Activated CD4-positive, alpha-beta T cell treated with anti-CD3 and anti-CD28 coated beads, Interleukin-2, amount 50 U/mL, for 48 hours (primary cell): ENCODE data around the gene PTH1R.

Experiments used
- DNase-seq, 2 experiments: peaks; one replicate each; pipeline ENCODE4 v3.0.0-alpha.2; 2020

Gene PTH1R

DNA sequence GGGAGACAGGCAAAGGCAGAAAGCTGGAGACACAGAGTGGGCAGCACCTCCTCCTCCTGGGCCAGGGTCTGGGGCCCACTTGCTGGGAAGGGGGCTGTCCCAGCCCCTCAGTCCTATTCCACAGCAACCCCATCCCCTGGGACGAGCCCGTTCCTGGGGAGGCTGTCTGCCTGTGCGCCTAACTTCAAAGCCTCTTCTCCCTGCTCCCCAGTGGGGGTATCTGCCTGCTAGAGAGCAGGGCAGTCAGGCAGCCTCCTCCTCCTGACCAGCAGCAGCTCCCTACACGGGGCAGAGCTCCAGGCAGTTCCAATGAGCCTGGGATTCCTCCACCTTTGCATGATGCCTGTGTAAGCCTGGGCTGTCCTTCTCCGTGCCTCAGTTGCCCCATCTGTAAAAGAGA is 6.9 kb downstream of the PTH1R start:
- no peak for DNase-seq

- no peak for DNase-seq
Measured at GRCh38 chr3:46884929-46885328, 7.4 kb downstream of the PTH1R start.

DNA sequence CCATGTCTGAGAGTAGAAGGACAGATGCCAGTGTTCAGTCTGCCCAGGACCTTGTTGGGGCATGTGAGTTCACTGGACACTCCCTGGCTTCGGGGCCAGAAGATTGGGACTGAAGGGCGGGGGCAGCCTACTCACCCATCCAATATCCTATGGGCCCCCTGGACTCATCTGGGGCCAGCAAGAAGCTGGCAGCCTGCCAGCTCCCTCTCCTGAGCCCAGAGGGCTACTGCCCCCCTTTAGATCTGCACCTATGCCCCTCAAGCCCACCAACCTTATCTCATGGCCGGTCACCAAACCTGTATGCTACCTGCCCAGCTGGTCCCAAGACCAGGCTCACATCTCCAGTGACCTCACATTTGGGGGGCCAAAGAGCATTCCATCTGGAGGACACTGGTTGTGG is 8.1 kb downstream of the PTH1R start:
- no peak for DNase-seq

- no peak for DNase-seq
Measured at GRCh38 chr3:46887980-46888494, 10.5 kb downstream of the PTH1R start.

DNA sequence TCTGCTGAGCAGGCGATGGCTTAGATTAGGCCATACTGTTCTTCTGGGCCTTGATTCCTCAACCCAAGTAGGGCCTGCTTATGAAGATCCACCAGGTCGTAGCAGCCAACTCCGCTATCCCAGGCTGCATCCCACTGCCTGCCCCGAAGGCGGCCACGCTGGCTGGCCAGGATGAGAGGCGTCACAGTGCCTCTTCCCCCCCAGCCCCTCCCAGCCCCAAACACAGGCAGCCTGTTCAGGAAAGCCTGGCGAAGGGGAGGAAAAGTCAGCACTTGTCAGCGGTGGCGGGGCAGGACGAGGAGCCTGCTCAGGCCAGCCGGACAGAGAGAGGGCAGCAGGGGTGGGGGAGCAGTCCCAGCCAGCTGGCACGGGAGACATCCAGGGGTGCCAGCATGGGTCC is 11.2 kb downstream of the PTH1R start:
- no peak for DNase-seq

GRCh38 chr3:46889381-46890110 is 12.0 kb downstream of the PTH1R start:
- no peak for DNase-seq

- no peak for DNase-seq
Measured at GRCh38 chr3:46890132-46890531, 12.6 kb downstream of the PTH1R start.

- no peak for DNase-seq
Measured at GRCh38 chr3:46891132-46891531, 13.6 kb downstream of the PTH1R start.

DNA sequence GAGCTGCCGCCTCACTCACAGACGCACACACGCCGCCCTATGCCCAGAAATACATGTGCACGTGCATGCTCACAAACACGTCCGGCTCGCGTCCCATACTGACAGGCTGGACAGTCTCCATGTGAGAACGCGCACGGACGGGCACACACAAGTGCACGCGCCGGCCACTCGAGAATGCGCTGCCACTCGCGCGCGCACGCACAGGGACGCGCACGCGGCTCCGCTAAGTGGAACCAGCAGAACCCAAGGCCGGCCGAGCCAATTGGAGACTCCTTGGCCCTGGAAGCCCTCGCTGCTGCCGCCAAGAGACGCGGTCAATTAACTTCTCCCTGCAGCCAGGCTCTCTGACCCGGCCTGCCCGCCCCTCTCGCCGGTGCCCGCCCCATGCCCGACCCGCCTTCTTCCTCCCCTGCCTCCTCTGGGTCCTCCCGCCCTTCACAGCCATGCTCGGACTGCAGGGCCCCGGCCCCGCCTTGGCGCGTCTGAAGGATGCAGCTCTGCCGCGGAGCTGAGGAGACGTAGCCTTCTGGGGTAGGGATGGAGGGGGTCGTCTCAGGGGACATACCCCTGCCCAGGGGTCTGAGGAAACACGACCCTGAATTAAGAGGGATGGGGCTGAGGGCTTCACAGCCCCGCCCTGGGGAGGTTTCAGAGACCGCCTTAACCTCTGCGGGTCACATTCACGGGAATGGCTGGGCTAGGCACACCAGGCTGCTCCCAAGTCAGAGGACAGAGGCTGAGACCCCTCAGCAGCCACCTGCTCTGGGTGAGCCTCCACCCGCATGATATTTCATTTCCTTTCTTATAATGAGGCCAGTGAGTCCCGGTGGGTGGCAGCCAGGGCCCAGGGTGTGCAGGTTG is 15.0 kb downstream of the PTH1R start:
- DNase-seq, result peak in 1 of 2 experiments; percentile 29

DNA sequence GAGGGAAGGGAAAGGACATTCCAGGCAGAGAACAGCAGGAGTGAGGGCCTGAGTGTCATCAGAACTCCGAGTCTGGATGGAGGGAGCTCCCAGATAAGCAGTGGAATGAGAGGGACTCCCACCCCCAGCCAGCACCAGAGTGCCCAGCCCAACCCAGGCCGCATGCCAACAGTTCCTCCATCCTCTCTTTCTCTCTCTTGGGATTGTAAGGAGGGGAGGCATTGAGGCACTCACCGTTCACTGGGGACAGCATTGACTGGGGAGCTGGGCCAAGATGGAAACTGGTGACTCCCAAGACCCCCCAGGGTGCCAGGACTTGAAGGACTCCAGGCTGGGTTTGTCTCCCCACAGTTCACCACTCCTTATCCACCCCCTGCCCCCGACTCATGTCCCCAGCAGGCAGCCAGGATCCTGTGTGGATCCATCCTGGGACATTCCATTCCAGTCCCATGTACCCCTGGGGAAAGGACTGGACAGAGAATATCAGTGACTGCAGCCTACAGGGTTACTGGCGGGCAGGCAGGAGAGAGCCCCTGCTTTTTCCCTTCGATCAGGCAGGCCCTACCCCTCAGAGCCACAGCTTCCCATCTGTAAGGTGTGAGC is 15.7 kb downstream of the PTH1R start:
- DNase-seq, result no peak

DNA sequence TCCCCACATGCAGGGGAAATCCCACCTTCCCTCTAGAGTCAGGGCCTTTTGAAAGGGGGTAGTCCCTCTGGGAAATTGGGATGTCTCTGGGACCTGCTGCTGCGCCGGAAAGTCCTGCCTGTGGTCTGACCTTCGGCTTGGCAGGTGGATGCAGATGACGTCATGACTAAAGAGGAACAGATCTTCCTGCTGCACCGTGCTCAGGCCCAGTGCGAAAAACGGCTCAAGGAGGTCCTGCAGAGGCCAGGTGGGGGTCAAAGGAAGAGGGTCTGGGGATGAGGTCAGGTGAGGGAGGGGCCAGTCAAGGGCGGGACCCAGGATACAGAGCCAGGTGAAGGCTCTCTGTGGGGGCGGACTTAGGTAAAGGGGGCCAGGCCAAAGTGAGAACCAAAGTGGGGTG is 16.2 kb downstream of the PTH1R start:
- DNase-seq, result no peak

- no peak for DNase-seq
Measured at GRCh38 chr3:46894256-46894655, 16.7 kb downstream of the PTH1R start.

DNA sequence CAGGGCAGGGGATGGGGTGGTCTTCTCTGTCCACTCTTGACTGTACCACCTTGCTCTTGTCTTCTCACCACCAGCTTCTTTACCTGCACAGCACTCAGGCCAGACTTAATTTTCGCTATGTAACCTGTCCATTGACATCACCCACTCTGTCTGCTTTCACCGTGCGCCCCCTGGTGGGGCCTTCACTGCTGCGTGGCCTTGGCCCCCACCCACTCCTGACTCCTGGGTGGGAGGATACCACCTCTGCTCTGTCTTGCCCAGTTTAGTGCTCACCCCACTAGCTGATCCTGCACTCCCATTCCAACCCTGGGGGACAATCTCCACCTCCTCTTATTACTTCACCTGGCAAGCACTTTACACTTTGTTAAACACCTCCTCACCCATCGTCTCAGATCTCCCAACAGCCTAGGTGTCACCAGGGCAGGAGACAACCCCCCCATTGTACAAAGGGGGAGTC is 17.7 kb downstream of the PTH1R start:
- peak; percentile 82 to 84 for DNase-seq

- no peak for DNase-seq
Measured at GRCh38 chr3:46895761-46896160, 18.2 kb downstream of the PTH1R start.

DNA sequence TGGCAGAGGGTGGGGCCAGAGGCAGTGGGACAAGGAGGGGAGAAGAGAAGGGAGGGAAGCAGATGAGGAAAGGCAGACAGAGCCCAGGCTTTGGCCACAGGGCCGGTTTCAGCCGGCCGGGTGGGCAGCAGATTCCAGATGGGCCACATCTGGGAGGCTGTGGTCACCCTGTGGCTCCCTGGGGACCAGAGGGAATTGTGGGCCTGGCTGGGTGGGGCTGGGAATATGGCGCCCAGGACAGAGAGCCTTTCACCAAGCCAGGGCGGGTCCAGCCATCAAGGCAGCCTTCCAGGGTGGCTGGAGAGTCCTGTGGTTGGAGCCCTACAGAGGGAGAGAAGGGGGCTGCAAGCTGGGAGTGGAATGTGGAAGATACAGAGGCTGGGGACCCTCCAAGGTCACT is 18.9 kb downstream of the PTH1R start:
- no peak for DNase-seq

- DNase-seq, result no peak
Measured at GRCh38 chr3:46897031-46897430, 19.5 kb downstream of the PTH1R start.

DNA sequence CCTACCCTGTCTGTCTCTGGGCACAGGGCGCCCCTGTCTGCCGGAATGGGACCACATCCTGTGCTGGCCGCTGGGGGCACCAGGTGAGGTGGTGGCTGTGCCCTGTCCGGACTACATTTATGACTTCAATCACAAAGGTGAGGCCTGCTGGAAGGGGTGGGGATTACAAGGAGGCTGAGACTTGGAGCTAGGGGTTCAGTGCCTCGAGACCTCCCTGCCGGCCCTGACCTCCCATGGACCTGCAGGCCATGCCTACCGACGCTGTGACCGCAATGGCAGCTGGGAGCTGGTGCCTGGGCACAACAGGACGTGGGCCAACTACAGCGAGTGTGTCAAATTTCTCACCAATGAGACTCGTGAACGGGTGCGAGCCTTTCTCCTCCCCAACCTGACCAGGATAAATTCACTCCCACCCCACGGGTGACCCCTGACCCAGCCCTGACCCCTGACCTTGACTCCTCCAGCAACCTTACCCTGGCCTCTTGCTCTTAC is 20.4 kb downstream of the PTH1R start:
- DNase-seq, result no peak

DNA sequence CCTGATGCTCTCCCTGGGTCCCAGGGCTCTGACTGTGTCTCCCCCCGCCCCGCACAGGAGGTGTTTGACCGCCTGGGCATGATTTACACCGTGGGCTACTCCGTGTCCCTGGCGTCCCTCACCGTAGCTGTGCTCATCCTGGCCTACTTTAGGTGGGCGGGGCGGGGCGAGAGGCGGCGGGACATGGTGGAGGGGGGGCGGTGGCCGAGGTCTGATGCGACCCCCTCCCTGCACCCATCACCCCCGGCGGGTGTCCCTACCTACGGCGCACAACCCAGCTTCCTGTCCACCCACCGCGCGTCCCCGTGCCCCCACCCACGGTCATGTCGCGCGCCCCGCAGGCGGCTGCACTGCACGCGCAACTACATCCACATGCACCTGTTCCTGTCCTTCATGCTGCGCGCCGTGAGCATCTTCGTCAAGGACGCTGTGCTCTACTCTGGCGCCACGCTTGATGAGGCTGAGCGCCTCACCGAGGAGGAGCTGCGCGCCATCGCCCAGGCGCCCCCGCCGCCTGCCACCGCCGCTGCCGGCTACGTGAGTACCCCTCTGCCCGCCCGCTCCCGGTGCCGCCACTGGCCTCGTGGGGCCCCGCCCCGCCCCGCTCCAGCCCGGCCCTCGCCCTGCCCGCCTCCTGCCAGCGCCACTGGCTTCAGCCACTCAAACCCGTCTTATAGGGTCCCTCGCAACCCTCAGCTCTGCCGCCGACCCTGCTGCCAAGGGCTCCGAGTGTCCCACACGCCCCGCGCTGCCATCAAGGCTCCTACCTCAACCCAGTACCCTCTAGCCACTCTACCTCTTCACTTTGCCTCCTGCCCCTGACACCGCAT is 21.0 kb downstream of the PTH1R start:
- DNase-seq, result no peak

DNA sequence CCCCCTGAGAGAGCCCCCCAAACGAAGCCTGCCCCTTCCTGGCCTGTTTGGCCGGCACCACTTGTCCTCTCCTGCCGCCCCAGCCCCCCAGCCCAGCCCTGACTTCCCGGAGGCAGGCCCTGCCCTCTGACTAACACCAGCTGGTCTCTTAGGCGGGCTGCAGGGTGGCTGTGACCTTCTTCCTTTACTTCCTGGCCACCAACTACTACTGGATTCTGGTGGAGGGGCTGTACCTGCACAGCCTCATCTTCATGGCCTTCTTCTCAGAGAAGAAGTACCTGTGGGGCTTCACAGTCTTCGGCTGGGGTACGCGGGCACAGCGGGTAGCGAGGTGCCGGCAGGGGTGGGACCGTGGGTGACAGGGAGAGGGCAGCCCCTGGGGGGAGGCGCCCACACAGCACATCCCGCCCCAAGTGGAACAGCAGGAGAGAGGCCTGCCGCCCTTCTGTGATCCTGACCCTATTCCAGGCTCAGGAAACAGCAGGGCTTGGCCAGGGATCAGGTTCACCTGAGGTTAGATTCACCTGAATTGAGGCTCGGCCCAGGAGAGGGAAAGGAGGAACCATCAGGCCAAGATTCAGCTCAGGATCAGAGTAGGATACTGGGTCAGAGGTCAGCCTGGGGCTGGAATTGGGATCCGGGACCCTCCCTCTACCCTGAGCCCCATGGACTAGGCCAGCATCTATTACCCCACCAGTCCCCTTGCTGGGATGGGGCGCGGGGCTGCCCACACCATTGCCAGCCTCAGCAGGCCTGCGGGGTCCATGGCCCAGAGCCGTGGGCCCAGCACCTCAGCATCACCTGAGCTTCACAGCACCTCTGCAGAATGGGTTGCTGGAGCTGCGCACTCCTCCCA is 21.9 kb downstream of the PTH1R start:
- no peak for DNase-seq

- DNase-seq, result no peak
Measured at GRCh38 chr3:46900007-46900292, 22.4 kb downstream of the PTH1R start.

DNA sequence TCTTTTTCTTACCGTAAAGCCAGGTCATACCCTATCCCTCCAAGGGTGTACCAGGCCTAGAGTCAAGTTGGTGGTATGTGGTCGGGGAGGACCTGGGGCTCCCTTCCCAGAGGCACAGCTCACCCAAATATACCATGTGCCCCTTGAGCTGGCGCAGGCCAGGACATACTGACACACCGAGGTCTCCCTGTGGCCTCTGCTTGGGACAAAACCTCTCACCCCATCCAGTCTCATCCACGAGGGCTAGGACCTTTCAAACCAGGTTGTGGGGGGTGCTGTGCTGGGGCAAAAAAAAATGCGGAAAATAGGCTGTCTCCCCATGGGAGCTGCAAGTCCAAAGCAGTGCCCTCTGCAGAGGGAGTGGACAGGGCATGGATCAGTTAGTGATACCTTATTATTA is 22.8 kb downstream of the PTH1R start:
- DNase-seq, result no peak

GRCh38 chr3:46901061-46901460 is 23.5 kb downstream of the PTH1R start:
- DNase-seq, result no peak
